Lung (tissue), 12 donors: ENCODE results near the gene TMEM217. TPM values are rescaled to one million over a fixed set of nuclear protein-coding genes. Genes with fewer than 3 reads are reported as not detected.
"Not testable (repeated sequence)": the region's sequence is repeated elsewhere in the genome, so short reads cannot be mapped to it uniquely, and the experiment has no call there.

ENCODE experiments used
- ATAC-seq: fragments of 200-7000 bp; cut with Tn5 transposase; one replicate; pipeline ENCODE4 v1.9.1; 2020; ENCODE audit warnings: moderate number of reproducible peaks; ENCODE audit not compliant: insufficient read depth, low FRiP score
- DNase-seq, 3 donors: peaks; one replicate each; pipeline ENCODE4 v3.0.0-alpha.2; 2013 to 2017
- H3K27ac ChIP-seq, 2 donors: one replicate each; pipeline ENCODE4 v1.5.1; 2013; ENCODE audit warnings: mild to moderate bottlenecking in 2 of 2, moderate library complexity in 2 of 2, control low read depth in 1 of 2, inconsistent platforms in 1 of 2, low read depth in 1 of 2, low read length in 1 of 2
- H3K27me3 ChIP-seq, 3 donors: one replicate each; pipeline ENCODE4 v1.5.1; 2013; ENCODE audit warnings: low read length in 2 of 3; ENCODE audit not compliant: control insufficient read depth in 3 of 3, insufficient read depth in 3 of 3
- H3K36me3 ChIP-seq, 4 donors: one replicate each; pipeline ENCODE4 v1.5.1; 2013; ENCODE audit warnings: low read length in 4 of 4, mild to moderate bottlenecking in 1 of 4, moderate library complexity in 1 of 4; ENCODE audit not compliant: control insufficient read depth in 4 of 4, insufficient read depth in 4 of 4
- H3K4me1 ChIP-seq, 5 donors: one replicate each; pipeline ENCODE4 v1.5.1; 2013; ENCODE audit warnings: low read length in 5 of 5, mild to moderate bottlenecking in 2 of 5, moderate library complexity in 1 of 5; ENCODE audit not compliant: control insufficient read depth in 5 of 5, insufficient read depth in 5 of 5
- H3K4me3 ChIP-seq: one replicate; pipeline ENCODE4 v1.5.1; 2013; ENCODE audit warnings: mild to moderate bottlenecking, control low read depth, moderate library complexity
- H3K9ac ChIP-seq, 2 donors: one replicate each; pipeline ENCODE4 v1.5.1; 2013; ENCODE audit warnings: low read length in 2 of 2, control low read depth in 1 of 2; ENCODE audit not compliant: insufficient read depth in 1 of 2
- H3K9me3 ChIP-seq, 4 donors: one replicate each; pipeline ENCODE4 v1.5.1; 2013; ENCODE audit warnings: low read length in 3 of 4, mild to moderate bottlenecking in 1 of 4, moderate library complexity in 1 of 4; ENCODE audit not compliant: control insufficient read depth in 4 of 4, insufficient read depth in 3 of 4
- WGBS, 2 donors: extraction: QIAGEN DNeasy Blood & Tissue Kit; methylation state at CpG; one replicate each; pipeline ENCODE4 v1.1.7; 2013; 5-methylcytosine and 5-hydroxymethylcytosine counted together
- polyA plus RNA-seq, 2 donors: library from polyadenylated mRNA; stranded (reverse); fragments of 200-250 nt; gene quantifications; one replicate each; pipeline ENCODE4 v1.2.1, GENCODE V29; 2013
- total RNA-seq, 2 donors: library from RNA; depleted of rRNA in 1 of 2; stranded (reverse); fragments of >200 nt in 1 of 2; gene quantifications; one replicate each; pipeline ENCODE4 v1.2.1, GENCODE V29; 2014 to 2021
- TF ChIP-seq, protein P1 (sequence below): IDR thresholded peaks from 2 replicates; pipeline ENCODE4 v1.5.1; 2012; ENCODE audit warnings: mild to moderate bottlenecking; ENCODE audit errors: control extremely low read depth, extremely low read depth
- donor health status: control.
- donor health status: control.
- donor health status: Bipolar disorder and iron deficiency.
- donor health status: healthy.
- donor health status: DM: yes; HTN: yes; CAD: no.

The TMEM217 gene
- total and polyA plus RNA-seq, 4 donors: 0.40 to 1.9 (median 0.97) TPM

- WGBS, 2 donors: 56 to 72% methylated on average over 8 of the region's 8 CpGs
- TF ChIP-seq, protein P1, sequence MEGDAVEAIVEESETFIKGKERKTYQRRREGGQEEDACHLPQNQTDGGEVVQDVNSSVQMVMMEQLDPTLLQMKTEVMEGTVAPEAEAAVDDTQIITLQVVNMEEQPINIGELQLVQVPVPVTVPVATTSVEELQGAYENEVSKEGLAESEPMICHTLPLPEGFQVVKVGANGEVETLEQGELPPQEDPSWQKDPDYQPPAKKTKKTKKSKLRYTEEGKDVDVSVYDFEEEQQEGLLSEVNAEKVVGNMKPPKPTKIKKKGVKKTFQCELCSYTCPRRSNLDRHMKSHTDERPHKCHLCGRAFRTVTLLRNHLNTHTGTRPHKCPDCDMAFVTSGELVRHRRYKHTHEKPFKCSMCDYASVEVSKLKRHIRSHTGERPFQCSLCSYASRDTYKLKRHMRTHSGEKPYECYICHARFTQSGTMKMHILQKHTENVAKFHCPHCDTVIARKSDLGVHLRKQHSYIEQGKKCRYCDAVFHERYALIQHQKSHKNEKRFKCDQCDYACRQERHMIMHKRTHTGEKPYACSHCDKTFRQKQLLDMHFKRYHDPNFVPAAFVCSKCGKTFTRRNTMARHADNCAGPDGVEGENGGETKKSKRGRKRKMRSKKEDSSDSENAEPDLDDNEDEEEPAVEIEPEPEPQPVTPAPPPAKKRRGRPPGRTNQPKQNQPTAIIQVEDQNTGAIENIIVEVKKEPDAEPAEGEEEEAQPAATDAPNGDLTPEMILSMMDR: no peak
- H3K4me3 ChIP-seq: no peak overlapping the region
- no peak overlapping the region for H3K9ac ChIP-seq
- peak overlapping the region in 1 of 2 donors; percentile 83 for H3K27ac ChIP-seq
- ATAC-seq (peak; percentile 79), DNase-seq (peak in 1 of 3 donors; percentile 29)
- H3K9me3 ChIP-seq: peaks cover 0 to 2% (median 0%) of the 10 kb centered on the region in 4 donors
- H3K36me3 ChIP-seq: no peaks in the 10 kb centered on the region
- H3K4me1 ChIP-seq: peaks cover 0 to 6% (median 0%) of the 10 kb centered on the region in 5 donors
- H3K27me3 ChIP-seq: no peaks in the 10 kb centered on the region
These were observed 75.0 kb downstream of the TMEM217 start for GRCh38 chr6:37182736-37183590.

- not testable (repeated sequence) for H3K27me3 ChIP-seq, H3K9ac ChIP-seq, H3K4me1 ChIP-seq, H3K27ac ChIP-seq, H3K36me3 ChIP-seq, DNase-seq, H3K9me3 ChIP-seq, ATAC-seq, H3K4me3 ChIP-seq
- 95 to 99% methylated on average over 4 of the region's 4 CpGs for WGBS, 2 donors
These were observed 77.3 kb downstream of the TMEM217 start for GRCh38 chr6:37180610-37181009.

- ATAC-seq (no peak), DNase-seq (no peak)
- Histone ChIP-seq H3K9me3 (no peaks in the 10 kb centered on the region), H3K4me1 (peaks cover 0 to 6% (median 0%) of the 10 kb centered on the region in 5 donors), H3K9ac (no peak overlapping the region), H3K27me3 (no peaks in the 10 kb centered on the region), H3K4me3 (no peak overlapping the region), H3K36me3 (peaks cover 0 to 4% (median 1%) of the 10 kb centered on the region in 4 donors), H3K27ac (no peak overlapping the region)
- TF ChIP-seq, protein P1: no peak
- WGBS, 2 donors: 92 to 93% methylated on average over 2 of the region's 2 CpGs
These were observed 77.9 kb downstream of the TMEM217 start for GRCh38 chr6:37180075-37180474.

- peaks cover 0 to 5% (median 0%) of the 10 kb centered on the region in 5 donors for H3K4me1 ChIP-seq
These were observed 79.9 kb downstream of the TMEM217 start for GRCh38 chr6:37177935-37178517.

More at GRCh38 chr6:37177935-37178517, 79.9 kb downstream of the TMEM217 start:
- Histone ChIP-seq H3K36me3 (peaks cover 9 to 19% (median 16%) of the 10 kb centered on the region in 4 donors), H3K27ac (no peak overlapping the region), H3K9ac (no peak overlapping the region), H3K27me3 (no peaks in the 10 kb centered on the region), H3K4me3 (no peak overlapping the region), H3K9me3 (no peaks in the 10 kb centered on the region)
- no peak for DNase-seq
- 90 to 96% methylated on average over 8 of the region's 8 CpGs for WGBS, 2 donors
- ATAC-seq: no peak
- TF ChIP-seq, protein P1: no peak
